Endothelial cell of umbilical vein (primary cell): ENCODE results near the gene NBEA. TPM values are rescaled to one million over a fixed set of nuclear protein-coding genes. Genes with fewer than 3 reads are reported as not detected.
A peak's percentile ranks its signal among the peaks of the same experiment; 100 is the strongest.

Experiments
- BruUV-seq: library from RNA; stranded (reverse); fragments of 400-500 nt; replicated peaks from 2 replicates; lab custom pipeline; 2021; lab: Mats Ljungman, UMichigan
- CTCF ChIA-PET: fragments of 300-600, 350-600 bp; sonication (Branson Sonifier 250); formaldehyde crosslinking; loops from one replicate; lab custom pipeline; 2021; ENCODE audit warnings: antibody characterized with exemption, inconsistent platforms; lab: Charles Lee
- POLR2A ChIA-PET: fragments of 300-600, 350-600 bp; sonication (Branson Sonifier 250); formaldehyde crosslinking; loops from one replicate; lab custom pipeline; 2021; ENCODE audit warnings: antibody characterized with exemption, inconsistent platforms; lab: Charles Lee
- DNase-seq: peaks from one replicate; pipeline ENCODE4 v3.0.0-alpha.2; 2011; ENCODE audit warnings: low read depth, low spot score
- FAIRE-seq: peaks from 2 replicates; lab custom pipeline; 2011; peaks lifted over from hg19 to GRCh38; lab: Jason Lieb, UNC
- H2AFZ ChIP-seq: 2 replicates; pipeline ENCODE4 v1.6.0; 2012; ENCODE audit warnings: low read depth, low read length, control low read depth, inconsistent platforms
- H3K27ac ChIP-seq: 2 replicates; pipeline ENCODE4 v1.5.1; 2011; ENCODE audit warnings: low read depth, mild to moderate bottlenecking, control low read depth, low read length, moderate library complexity; ENCODE audit not compliant: insufficient read depth
- H3K27me3 ChIP-seq, 2 experiments: 2 replicates each; pipeline versions ENCODE4 v1.6.0 to v1.6.1; 2011; ENCODE audit warnings: low read length in 2 of 2, mixed read lengths in 1 of 2; ENCODE audit not compliant: control insufficient read depth in 2 of 2, insufficient read depth in 2 of 2
- H3K36me3 ChIP-seq, 2 experiments: 2 replicates in 1 of 2; 3 replicates in 1 of 2; pipeline ENCODE4 v1.5.1; 2011; ENCODE audit warnings: low read length in 2 of 2, mild to moderate bottlenecking in 1 of 2, moderate library complexity in 1 of 2; ENCODE audit not compliant: control insufficient read depth in 2 of 2, insufficient read depth in 2 of 2; ENCODE audit errors: extremely low read depth in 1 of 2
- H3K4me1 ChIP-seq: 3 replicates; pipeline ENCODE4 v1.5.1; 2011; ENCODE audit warnings: mild to moderate bottlenecking, low read length; ENCODE audit not compliant: control insufficient read depth, insufficient read depth; ENCODE audit errors: extremely low read depth
- H3K4me2 ChIP-seq: 2 replicates; pipeline ENCODE4 v1.6.1; 2011; ENCODE audit warnings: low read length, control low read depth, mixed read lengths; ENCODE audit not compliant: insufficient read depth
- H3K4me3 ChIP-seq, 3 experiments: fragments of 200-600 bp in 1 of 3; sonication (generic), shearing (Covaris generic) in 1 of 3; replicated peaks in 1 of 3; 2 replicates each; pipeline ENCODE4 v1.5.1; 2011 to 2016; ENCODE audit warnings: control low read depth in 3 of 3, low read length in 3 of 3, mild to moderate bottlenecking in 2 of 3, inconsistent platforms in 1 of 3, low read depth in 1 of 3, moderate library complexity in 1 of 3; ENCODE audit not compliant: insufficient read depth in 1 of 3
- H3K79me2 ChIP-seq: 2 replicates; pipeline ENCODE4 v1.6.0; 2012; ENCODE audit warnings: low read length, inconsistent platforms; ENCODE audit not compliant: control insufficient read depth, insufficient read depth
- H3K9ac ChIP-seq: replicated peaks from 2 replicates; pipeline ENCODE3; 2011; ENCODE audit warnings: low read length, control low read depth; ENCODE audit not compliant: insufficient read depth; ENCODE audit errors: extremely low read depth
- H3K9me1 ChIP-seq: replicated peaks from 3 replicates; pipeline ENCODE4 v1.6.0; 2011; ENCODE audit warnings: mild to moderate bottlenecking, low read length; ENCODE audit not compliant: control insufficient read depth, insufficient read depth; ENCODE audit errors: extremely low read depth
- H3K9me3 ChIP-seq: replicated peaks from 2 replicates; pipeline ENCODE4 v1.5.1; 2012; ENCODE audit warnings: low read length, inconsistent platforms; ENCODE audit not compliant: control insufficient read depth, insufficient read depth
- H4K20me1 ChIP-seq: replicated peaks from 2 replicates; pipeline ENCODE3; 2011; ENCODE audit warnings: mild to moderate bottlenecking, low read length; ENCODE audit not compliant: control insufficient read depth, insufficient read depth; ENCODE audit errors: extremely low read depth
- CTCF ChIP-seq, 2 donors: IDR thresholded peaks; 1 replicate in 1 of 2; 2 replicates in 1 of 2; pipeline ENCODE4 v1.5.1; 2011; ENCODE audit warnings: low read length in 2 of 2, mild to moderate bottlenecking in 2 of 2, moderate library complexity in 2 of 2, control low read depth in 1 of 2, inconsistent platforms in 1 of 2, low read depth in 1 of 2; ENCODE audit not compliant: insufficient read depth in 1 of 2; ENCODE audit errors: extremely low read depth in 1 of 2
- EZH2 ChIP-seq: IDR thresholded peaks from 2 replicates; pipeline ENCODE4 v1.6.1; 2012; ENCODE audit warnings: borderline replicate concordance, low read depth, mild to moderate bottlenecking, moderate library complexity, low read length, inconsistent platforms; ENCODE audit not compliant: severe bottlenecking
- FOS ChIP-seq: IDR thresholded peaks from 2 replicates; pipeline ENCODE4 v1.6.1; 2011; ENCODE audit warnings: mild to moderate bottlenecking, low read length, moderate library complexity, borderline replicate concordance; ENCODE audit not compliant: insufficient read depth
- GATA2 ChIP-seq: IDR thresholded peaks from 2 replicates; pipeline ENCODE4 v1.7.0; 2011; ENCODE audit warnings: low read depth, mild to moderate bottlenecking, moderate library complexity, mixed read lengths, low read length; ENCODE audit not compliant: insufficient read length, insufficient read depth
- JUN ChIP-seq: IDR thresholded peaks from 2 replicates; pipeline ENCODE4 v1.6.1; 2011; ENCODE audit warnings: borderline replicate concordance, low read depth; ENCODE audit not compliant: insufficient read length, insufficient read depth
- MYC ChIP-seq: IDR thresholded peaks from one replicate; pipeline ENCODE4 v1.6.1; 2011; ENCODE audit warnings: mild to moderate bottlenecking, low read depth, low read length
- POLR2A ChIP-seq: IDR thresholded peaks from 2 replicates; pipeline ENCODE4 v1.6.1; 2012; ENCODE audit warnings: low read depth, mild to moderate bottlenecking, control low read depth, low read length
- POLR2AphosphoS5 ChIP-seq: IDR thresholded peaks from 2 replicates; pipeline ENCODE4 v1.6.1; 2012; ENCODE audit warnings: low read depth, mild to moderate bottlenecking, control low read depth, low read length, moderate library complexity; ENCODE audit not compliant: insufficient read depth
- dilution Hi-C: fragments of 300-500 bp; cut with MboI; formaldehyde crosslinking; loops from one replicate; pipeline ENCODE4 v1.15.0; 2019; ENCODE audit warnings: low sequenced_read_pairs; ENCODE audit not compliant: extremely low pct_ligation_motif_present
- intact Hi-C: fragments of 100-400 bp; cut with micrococcal nuclease; formaldehyde crosslinking; loops from one replicate; pipeline ENCODE4 v1.10.0; 2022
- polyA plus RNA-seq, 4 experiments: library from polyadenylated mRNA; depleted of rRNA in 3 of 4; stranded (reverse) in 3 of 4; unstranded in 1 of 4; fragments of >200 nt; gene quantifications; 2 replicates each; pipeline versions ENCODE4 v1.2.1 to v1.2.3, GENCODE V29; 2011 to 2012; ENCODE audit warnings: missing spikeins in 1 of 4
- total RNA-seq: library from RNA; stranded (reverse); gene quantifications from 2 replicates; pipeline ENCODE4 v1.2.3, GENCODE V29; 2021
- TF ChIP-seq, protein P1 (sequence below): IDR thresholded peaks from 2 replicates; pipeline ENCODE4 v1.6.1; 2011; ENCODE audit not compliant: insufficient read depth, insufficient read length

The NBEA gene
- total and polyA plus RNA-seq, 2 donors (not counting 3 experiments of a cell fraction or from before 2014, with no cell fraction given) = 3.0 to 4.8 TPM

GRCh38 chr13:35630551-35631275, 688.6 kb downstream of the NBEA start:
- DNase-seq = peak; percentile 13
- Histone ChIP-seq H3K4me3 (no peak overlapping the region), H3K9me1 (no peaks in the 10 kb centered on the region), H3K36me3 (no peaks in the 10 kb centered on the region), H2AFZ (no peak overlapping the region), H4K20me1 (no peaks in the 10 kb centered on the region), H3K79me2 (no peaks in the 10 kb centered on the region), H3K4me1 (peaks cover 11% of the 10 kb centered on the region), H3K4me2 (no peak overlapping the region), H3K9me3 (no peaks in the 10 kb centered on the region), H3K9ac (no peak overlapping the region), H3K27me3 (no peaks in the 10 kb centered on the region), H3K27ac (no peak overlapping the region)
- dilution Hi-C loops (no loop called here), intact Hi-C loops (loop anchor here (1.0 to 10.0 kb wide), 2 partner anchors 91 to 416 kb away; no protein-coding TSS in a partner anchor)
- TF ChIP-seq CTCF (IDR thresholded peaks at IDR 0.05; ENCODE audit: extremely low read depth in 1 of 2, insufficient read depth in 1 of 2, low read depth in 1 of 2, low read length in 2 of 2) (peak; percentile 66 to 73), POLR2AphosphoS5 (no peak)
- no TSS peak for BruUV-seq
- ChIA-PET POLR2A (no interaction called here), CTCF (interaction anchor here (0.7 to 2.6 kb wide), 19 partner anchors 8 to 946 kb away, joined by 3 to 20 read pairs (median 6); no protein-coding TSS in a partner anchor)
- no peak for FAIRE-seq

DNA sequence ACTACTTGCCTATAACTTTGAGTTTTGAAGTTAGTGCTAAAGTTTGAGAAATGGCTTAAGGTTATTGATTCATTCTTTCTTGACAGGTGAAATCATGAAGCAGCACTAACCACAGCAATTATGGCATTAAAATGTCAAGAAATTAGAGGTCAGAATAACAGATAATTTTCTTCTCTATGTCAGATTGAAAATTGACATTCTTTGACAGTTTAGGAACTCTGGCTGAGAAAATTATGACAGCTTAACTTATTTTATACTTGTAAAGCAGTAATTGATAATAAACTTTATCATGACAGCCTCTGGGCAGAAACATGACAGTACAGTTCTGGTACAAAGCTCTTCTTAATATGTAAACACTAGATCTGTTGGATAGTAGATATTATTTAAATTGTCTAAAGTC, 689.6 kb downstream of the NBEA start:
- intact Hi-C loops = loop anchor here (10.0 kb wide), 1 partner anchor 417 kb away; no protein-coding TSS in a partner anchor
- dilution Hi-C loops = no loop called here

More for the DNA sequence above, 689.6 kb downstream of the NBEA start:
- FAIRE-seq = no peak
- CTCF ChIA-PET = interaction anchor here (0.6 to 2.6 kb wide), 19 partner anchors 8 to 945 kb away, joined by 3 to 20 read pairs (median 6); no protein-coding TSS in a partner anchor
- H3K27ac ChIP-seq = no peak overlapping the region
- no peak overlapping the region for H3K9ac ChIP-seq
- H3K4me1 ChIP-seq = peaks cover 5% of the 10 kb centered on the region
- H3K4me3 ChIP-seq = no peak overlapping the region
- no peak overlapping the region for H2AFZ ChIP-seq
- no peaks in the 10 kb centered on the region for H3K9me3 ChIP-seq
- POLR2A ChIA-PET = no interaction called here
- no peaks in the 10 kb centered on the region for H3K79me2 ChIP-seq
- no peak overlapping the region for H3K4me2 ChIP-seq
- no peaks in the 10 kb centered on the region for H3K27me3 ChIP-seq
- BruUV-seq = no TSS peak
- no peak for DNase-seq
- TF ChIP-seq POLR2AphosphoS5 (no peak), JUN (no peak), EZH2 (no peak), POLR2A (no peak), MYC (no peak), GATA2 (no peak), FOS (no peak), CTCF (IDR thresholded peaks at IDR 0.05; ENCODE audit: extremely low read depth in 1 of 2, insufficient read depth in 1 of 2, low read depth in 1 of 2, low read length in 2 of 2) (no peak)
- TF ChIP-seq, protein P1, sequence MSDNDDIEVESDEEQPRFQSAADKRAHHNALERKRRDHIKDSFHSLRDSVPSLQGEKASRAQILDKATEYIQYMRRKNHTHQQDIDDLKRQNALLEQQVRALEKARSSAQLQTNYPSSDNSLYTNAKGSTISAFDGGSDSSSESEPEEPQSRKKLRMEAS = no peak
- H3K9me1 ChIP-seq = no peaks in the 10 kb centered on the region
- H4K20me1 ChIP-seq = no peaks in the 10 kb centered on the region
- H3K36me3 ChIP-seq = no peaks in the 10 kb centered on the region
